GM18511 (cell line): ENCODE results near the gene PTPRE.

ENCODE experiments used
- ATAC-seq: cut with Tn5 transposase; IDR thresholded peaks from one replicate; pipeline ENCODE4 v1.9.1; 2021; ENCODE audit warnings: mild to moderate bottlenecking, moderate library complexity; ENCODE audit not compliant: unreplicated experiment

Gene PTPRE

DNA sequence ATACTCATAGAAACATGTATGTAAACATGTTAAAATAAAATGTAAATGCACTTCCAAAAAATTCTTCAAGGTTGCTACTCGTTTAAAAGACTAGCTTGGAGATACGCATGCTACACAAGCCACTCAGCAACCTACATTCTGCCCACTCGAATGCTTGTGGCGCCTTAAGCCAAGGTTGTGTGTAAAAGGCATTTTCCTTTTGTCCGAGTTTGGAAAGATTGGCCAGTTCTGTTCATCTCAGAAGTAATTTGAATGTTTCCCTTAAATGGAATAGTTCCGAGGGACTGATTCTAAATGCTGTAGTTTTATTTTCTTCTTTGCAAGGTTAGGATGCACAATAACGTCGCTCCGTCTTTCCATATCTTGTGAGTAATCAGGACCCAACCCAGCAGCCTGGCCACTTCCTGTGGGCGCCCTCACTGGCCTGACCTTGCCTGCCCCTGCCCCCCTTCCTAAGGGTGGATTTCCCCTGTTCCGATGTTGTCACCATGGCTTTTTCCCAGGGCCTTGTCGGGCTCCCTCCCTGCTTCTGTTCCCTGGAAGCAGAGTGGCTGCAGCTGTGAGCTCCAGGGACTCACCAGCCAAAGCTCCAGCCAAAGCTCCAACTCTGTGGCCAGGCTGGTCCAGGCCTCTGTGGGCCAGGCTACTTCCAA is 70.6 kb downstream of the PTPRE start:
- no peak for ATAC-seq

- no peak for ATAC-seq
Measured at GRCh38 chr10:127978481-127978880, 71.6 kb downstream of the PTPRE start.

DNA sequence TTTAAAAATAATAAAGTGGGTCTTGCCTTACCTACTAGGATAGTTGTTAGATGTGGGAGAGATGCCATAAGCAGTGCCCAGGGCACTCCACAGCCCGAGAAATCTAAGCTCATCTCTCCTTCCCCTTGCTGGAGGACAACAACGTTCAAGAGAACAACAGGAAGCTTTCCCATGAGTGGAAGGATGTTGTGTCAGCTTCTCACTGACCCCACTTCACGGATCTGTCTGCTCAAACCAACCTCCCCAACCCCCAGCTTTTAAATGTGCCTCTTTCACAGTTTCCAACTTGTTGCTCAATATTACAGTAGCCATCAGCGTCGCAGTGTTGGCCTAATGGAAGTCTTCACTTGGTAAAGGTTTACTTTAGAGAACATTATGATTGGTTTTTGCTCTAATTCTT is 72.1 kb downstream of the PTPRE start:
- ATAC-seq: no peak

- no peak for ATAC-seq
Measured at GRCh38 chr10:127979566-127979965, 72.7 kb downstream of the PTPRE start.

DNA sequence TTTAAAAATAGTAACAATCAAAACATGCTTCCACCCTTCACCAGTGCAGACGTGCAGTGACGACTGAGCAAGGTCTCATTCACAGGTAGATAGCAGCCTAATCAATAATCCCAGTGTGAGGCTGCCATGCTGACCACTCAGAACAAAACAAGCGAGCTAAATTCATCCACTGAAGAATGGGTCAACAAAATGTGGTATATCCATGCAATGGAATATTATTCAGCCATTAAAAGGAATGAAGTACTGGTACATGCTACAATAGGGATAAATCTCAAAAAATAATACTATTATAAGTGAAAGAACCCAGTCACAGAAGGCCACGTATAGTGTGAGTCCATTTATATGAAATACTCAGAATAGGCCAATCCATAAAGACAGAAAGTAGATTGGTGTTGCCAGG is 74.0 kb downstream of the PTPRE start:
- no peak for ATAC-seq

GRCh38 chr10:127982601-127983000 is 75.7 kb downstream of the PTPRE start:
- no peak for ATAC-seq

DNA sequence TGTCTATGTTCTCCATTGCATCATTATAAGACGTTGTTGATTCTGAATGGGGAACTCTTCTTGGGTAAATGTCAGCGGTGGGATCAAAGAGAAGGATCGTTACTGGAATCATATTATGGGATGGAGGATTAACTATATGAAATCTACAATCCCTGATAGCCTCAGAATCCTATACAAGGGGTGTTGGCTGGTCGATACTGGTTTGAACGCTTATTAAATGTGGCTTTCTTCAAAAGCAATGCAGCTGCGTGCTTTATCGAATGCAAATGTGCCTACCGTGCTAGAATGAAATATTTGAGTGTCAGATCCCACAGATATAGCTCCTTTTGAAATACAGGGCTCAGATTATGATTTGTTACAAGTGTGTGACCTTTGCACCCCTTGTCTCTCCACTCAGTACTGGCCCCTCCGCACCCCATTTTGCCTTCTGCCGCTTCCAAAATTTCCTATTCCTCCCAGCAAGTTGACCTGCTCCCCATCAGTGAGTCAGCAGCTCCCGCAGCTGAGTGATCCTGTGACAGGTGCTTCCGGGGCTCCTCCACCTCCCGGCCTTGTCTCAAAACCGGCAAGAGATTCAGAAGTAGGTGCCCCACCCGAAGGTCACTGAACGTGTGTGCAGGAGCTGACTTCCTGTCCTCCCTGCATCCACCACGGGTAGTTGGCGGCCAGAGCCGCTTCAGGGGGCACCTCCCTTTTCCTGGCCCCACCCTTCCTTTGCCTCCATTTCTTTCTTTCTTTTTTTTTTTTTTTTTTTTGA is 76.6 kb downstream of the PTPRE start:
- ATAC-seq: no peak

DNA sequence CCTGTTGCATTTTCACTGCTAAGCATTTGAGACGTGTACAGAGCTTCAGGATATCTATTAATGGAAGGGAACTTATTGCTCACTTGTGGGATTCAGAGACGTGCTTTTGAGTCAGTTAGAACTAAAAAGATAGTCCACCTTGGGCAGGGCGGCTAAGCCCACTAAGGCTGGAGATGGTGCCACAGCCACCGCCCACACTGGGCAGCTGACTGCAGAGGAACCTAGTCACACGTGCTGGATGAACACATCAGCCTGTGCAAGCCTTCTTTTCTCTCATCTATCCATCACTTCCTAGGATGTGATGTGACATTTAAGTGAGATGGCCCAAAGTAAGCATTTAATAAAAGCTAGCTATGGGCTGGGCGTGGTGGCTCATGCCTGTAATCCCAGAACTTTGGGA is 78.0 kb downstream of the PTPRE start:
- no peak for ATAC-seq

GRCh38 chr10:127986531-127987466 is 79.9 kb downstream of the PTPRE start:
- no peak for ATAC-seq

- no peak for ATAC-seq
Measured at GRCh38 chr10:127987467-127988380, 80.8 kb downstream of the PTPRE start.

DNA sequence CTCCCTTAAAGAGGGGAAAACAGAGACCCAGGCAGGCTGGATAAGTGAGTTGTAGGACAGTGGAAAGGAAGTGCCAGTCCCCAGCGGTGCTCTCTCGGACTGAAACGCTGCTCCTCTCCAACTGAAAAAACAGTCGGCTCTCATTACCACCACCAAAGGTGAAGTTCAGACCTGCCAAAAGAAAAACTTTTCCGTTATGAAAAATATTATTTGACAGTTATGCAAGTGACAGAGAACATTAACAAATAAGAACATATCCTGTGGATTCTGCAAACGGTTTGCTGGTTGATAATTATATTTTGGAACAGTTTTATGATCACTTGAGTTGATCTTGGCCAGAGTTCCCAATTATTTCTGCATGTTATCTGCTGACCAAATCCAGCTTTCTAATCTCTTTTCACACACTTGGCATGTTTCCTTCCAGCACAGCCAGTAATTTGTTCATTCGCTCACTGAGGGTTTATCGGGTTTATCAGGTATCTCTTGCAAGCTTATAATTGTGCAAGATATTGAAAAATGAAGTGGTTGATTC is 82.6 kb downstream of the PTPRE start:
- no peak for ATAC-seq

GRCh38 chr10:127990132-127990788 is 83.4 kb downstream of the PTPRE start:
- ATAC-seq: peak; percentile 45

GRCh38 chr10:127990846-127991542 is 84.1 kb downstream of the PTPRE start:
- ATAC-seq: peak; percentile 57

GRCh38 chr10:127991543-127992255 is 84.8 kb downstream of the PTPRE start:
- ATAC-seq: no peak

- ATAC-seq: no peak
Measured at GRCh38 chr10:127992376-127992775, 85.5 kb downstream of the PTPRE start.

DNA sequence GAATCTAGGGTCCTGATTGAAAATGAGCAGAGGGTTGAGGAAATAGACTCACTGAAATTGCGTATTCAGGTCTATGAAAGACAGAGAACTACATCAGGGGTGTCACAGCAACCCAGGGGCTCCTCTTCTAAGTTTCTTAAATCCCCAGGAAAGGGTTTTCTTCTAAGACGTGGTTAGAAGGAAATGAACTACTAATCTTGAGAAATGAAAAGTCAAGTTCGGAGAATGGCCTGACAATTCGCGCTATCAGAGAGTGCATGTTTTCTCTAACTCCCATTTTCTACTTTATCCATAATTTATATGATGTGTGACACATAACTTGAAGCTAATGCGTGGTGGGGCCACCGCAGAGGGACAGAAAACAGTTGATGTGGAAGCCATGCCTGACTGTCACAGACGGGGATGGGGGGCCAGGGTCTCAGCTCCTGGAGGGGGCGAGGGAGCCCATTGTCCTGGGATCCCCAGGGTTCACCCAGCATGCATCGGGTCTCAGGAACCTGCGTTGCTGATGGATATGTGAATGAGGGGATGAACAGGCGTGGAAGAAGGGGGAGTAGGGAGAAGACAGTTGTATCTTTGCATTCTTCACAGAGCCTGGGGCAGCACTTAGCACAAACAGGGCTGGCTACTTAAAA is 86.3 kb downstream of the PTPRE start:
- no peak for ATAC-seq

DNA sequence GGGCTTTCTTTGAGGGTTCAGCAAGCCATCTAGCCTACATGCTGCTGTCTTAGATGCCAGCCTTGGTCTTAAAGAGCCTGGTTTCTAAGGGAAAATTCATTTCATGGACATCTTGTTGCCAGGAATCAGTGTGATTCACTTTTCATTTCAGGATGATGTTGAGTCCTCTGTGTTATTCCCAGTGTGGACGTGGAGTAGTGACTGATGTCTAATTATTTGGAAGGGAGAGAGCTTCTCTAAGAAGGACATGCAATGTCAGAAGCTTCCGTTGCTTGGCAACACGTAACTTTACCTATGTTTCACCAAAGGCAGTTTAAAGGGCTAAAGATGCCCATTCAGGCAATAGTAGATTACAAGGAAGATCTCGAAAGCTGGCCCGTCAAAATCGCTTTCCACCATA is 89.0 kb downstream of the PTPRE start:
- ATAC-seq: no peak

- ATAC-seq: no peak
Measured at GRCh38 chr10:127996586-127996985, 89.7 kb downstream of the PTPRE start.
